Measurements from ENCODE around the gene LTBP3.
A peak's percentile ranks its signal among the peaks of the same experiment; 100 is the strongest.
"Not testable (repeated sequence)": the region's sequence is repeated elsewhere in the genome, so short reads cannot be mapped to it uniquely, and the experiment has no call there.

The LTBP3 gene

DNA sequence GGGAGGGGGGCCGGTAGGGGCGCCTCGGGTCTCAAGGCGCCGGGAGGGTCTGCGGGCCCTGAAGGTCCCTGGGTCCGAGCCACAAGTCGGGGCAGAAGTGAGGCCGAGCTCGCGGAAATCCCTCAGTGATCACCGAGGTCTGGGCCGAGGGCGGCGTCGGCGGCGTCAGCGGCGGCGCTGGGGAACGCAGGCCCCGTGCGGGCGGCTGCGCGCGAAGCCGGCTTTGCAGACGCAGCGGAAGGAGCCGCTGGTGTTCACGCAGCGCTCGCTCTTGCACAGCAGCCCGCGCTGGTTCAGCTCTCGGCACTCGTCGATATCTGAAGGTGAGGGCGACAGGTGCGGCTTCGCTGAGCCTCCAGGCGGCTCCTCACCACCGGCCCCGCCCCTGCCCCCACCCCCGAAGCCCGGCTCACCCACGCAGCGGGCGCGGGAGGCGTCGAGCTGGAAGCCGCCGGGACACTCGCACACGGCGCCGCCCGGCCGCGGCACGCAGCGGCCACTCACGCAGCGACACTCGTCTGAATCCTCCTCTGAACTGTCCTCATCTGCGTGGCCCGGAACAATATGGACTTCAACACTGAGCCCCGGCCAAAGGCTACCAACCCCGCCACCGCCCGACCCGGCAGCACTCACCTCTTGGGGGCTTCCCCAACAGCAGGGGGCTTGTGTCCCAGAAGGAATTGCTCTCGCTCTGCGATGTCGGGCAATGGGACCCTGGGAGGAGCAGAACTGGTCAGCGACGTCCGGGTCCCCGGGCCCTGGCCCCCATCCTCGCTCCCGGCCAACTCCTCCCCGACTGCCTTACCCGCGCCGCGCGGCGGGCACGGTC, 19.0 kb downstream of the LTBP3 start:
- peak overlapping the region; percentile 82 for H3K27ac ChIP-seq
- DNase-seq (ENCODE audit: low read depth, low spot score) = no peak

DNA sequence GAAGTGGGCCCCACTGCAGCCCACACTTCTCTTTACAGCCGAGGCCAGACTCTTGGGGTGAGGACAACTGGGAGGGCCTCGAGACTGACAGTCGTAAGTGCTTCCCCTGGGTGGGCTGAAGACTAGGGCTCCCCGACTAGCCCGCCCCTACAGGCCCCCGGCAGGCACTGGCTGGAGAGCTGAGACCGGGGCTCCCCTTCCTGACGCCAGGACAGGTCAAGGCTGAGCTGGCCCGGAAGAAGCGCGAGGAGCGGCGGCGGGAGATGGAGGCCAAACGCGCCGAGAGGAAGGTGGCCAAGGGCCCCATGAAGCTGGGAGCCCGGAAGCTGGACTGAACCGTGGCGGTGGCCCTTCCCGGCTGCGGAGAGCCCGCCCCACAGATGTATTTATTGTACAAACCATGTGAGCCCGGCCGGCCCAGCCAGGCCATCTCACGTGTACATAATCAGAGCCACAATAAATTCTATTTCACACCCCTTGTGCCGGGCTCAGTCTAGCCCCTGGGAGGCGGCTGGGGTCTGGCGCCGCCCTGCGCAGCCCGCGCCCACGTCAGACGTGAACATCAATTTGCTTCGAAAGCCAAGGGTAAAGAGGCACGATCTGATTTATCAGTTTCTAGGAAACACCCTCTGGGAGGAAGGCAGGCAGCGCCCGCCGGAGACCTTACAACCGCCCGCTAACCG, 19.8 kb downstream of the LTBP3 start:
- no peak overlapping the region for H3K27ac ChIP-seq
- no peak for DNase-seq (ENCODE audit: low read depth, low spot score)

DNA sequence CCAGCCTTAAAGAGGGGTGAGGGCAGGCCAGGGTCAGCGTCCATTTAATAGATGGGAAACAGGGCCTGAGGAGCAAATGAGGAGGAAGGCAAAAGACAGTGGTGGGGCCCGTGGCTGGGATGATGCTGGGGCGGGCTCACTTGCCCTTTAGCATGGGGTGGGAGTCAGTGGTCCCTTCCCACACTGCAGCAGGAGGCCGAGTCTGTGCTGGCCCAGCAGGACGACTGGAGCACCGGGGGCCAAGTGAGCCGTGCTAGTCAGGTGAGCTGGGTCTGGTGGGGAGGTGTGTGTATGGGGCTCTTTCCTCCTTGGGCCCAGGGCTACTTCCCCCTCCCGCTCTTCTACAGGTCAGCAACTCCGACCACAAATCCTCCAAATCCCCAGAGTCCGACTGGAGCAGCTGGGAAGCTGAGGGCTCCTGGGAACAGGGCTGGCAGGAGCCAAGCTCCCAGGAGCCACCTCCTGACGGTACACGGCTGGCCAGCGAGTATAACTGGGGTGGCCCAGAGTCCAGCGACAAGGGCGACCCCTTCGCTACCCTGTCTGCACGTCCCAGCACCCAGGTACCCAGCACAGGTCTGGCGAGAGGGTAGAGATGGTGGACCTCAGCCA, 20.4 kb downstream of the LTBP3 start:
- DNase-seq (ENCODE audit: low read depth, low spot score) = no peak
- H3K27ac ChIP-seq = no peak overlapping the region

DNA sequence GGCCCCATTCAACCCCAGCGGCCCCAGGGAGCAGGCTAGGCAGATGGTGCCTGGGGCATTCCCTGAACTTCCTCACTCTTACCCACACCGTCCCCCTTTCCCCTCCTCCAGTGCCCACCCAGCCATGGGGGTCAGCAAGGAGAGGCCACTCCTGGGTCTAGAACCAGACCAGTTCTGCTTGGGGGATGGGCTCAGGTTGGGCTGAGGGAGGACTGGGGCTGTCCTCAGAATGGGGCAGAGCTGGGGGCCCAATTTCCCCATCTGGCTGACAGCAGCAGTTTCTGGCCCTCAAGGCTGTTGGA, 20.9 kb downstream of the LTBP3 start:
- no peak for DNase-seq (ENCODE audit: low read depth, low spot score)
- no peak overlapping the region for H3K27ac ChIP-seq

DNA sequence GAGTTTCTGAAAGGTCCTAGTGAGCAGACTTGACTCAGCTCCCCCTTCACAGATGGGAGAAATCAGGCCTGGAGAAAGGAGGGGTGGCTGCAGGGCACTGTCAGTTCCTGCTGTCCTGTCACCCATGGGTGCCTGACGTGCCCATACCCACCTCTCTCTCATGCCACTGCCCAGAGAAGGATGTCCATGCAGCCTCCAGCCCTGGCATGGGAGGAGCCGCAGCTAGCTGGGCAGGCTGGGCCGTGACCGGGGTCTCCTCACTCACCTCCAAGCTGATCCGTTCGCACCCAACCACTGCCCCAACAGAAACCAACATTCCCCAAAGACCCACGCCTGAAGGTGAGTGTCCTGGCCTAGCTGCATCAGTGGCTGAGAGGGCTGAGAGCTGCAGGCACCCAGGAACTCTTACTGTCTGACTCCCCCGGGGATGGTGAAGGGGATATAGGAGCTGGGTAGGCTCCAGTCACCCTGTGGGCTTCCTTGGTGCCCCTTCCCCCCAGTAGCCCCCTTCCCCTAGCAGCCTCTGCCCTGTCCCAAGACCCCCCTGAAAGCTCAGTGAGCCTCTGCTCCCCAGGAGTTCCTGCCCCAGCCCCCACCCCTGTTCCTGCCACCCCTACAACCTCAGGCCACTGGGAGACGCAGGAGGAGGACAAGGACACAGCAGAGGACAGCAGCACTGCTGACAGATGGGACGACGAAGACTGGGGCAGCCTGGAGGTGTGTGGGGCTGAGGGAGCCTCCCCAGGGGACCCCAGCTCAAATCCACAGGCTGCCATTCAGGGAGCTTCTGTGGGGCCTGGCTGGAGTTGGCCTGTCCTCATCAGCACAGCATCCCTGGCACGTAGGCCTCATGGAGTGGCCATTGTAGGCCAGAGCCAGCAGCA, 21.5 kb downstream of the LTBP3 start:
- no peak overlapping the region for H3K27ac ChIP-seq
- DNase-seq (ENCODE audit: low read depth, low spot score) = no peak

DNA sequence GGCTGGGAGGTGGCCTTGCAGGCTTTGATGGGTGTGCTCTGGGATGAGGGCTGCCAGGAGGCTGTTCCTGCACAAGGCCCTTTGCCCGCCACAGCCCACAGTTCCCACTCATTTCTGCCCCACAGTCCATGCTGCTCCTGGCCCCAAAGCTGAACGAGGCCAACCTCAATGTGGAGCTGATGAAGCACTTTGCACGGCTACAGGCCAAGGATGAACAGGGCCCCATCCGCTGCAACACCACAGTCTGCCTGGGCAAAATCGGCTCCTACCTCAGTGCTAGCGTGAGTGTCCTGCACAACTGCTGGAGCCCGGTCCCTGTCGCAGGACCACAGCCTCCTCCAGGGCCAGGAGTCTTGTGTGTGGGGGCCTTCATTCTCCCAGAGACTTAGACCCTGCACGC, 23.1 kb downstream of the LTBP3 start:
- no peak for DNase-seq (ENCODE audit: low read depth, low spot score)
- no peak overlapping the region for H3K27ac ChIP-seq

DNA sequence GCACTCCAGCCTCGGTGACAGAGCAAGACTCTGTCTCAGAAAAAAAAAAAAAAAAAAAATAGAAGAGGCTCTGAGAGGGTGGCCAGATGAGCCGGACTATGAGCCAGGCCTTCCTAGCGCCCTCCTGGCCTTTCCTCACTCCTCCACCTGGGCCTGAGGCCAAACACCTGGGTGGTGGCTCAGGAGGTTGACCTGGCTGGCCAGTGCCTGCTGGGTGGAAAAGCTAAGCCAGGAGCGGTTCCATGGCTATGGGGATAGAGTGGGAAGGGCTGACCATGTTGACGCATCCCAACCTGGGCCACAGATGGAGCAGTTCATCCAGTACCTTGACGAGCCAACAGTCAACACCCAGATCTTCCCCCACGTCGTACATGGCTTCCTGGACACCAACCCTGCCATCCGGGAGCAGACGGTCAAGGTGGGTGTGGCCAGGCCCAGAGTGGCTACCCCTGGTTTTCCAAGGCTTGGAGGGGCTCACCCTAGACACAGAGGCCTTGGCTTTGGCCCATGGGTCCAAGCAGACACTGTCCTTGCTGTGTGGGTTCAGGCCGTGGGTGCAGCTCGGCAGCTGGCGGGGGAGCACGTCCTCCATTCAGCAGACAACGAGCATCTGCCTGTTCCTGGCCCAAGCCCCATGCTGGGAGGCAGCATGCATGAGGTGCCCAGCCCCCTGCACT, 25.6 kb downstream of the LTBP3 start:
- H3K27ac ChIP-seq = no peak overlapping the region
- DNase-seq (ENCODE audit: low read depth, low spot score) = no peak

DNA sequence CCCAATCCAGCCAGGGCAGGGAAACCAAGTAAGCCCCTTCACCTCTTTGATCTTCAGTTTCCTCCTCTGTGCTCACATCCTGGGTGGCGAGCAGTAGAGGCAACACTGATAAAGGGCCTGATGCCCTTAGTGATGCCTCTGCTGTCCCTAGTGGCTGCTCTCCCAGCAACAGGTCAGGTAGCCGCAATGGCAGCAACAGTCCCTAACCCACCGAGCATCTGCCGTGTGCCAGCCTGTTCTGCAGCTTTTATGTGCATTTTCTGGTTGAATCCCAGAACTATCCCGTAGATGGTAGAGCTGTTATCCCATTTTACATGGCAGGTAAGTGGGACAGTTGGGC, 28.0 kb downstream of the LTBP3 start:
- H3K27ac ChIP-seq = no peak overlapping the region

DNA sequence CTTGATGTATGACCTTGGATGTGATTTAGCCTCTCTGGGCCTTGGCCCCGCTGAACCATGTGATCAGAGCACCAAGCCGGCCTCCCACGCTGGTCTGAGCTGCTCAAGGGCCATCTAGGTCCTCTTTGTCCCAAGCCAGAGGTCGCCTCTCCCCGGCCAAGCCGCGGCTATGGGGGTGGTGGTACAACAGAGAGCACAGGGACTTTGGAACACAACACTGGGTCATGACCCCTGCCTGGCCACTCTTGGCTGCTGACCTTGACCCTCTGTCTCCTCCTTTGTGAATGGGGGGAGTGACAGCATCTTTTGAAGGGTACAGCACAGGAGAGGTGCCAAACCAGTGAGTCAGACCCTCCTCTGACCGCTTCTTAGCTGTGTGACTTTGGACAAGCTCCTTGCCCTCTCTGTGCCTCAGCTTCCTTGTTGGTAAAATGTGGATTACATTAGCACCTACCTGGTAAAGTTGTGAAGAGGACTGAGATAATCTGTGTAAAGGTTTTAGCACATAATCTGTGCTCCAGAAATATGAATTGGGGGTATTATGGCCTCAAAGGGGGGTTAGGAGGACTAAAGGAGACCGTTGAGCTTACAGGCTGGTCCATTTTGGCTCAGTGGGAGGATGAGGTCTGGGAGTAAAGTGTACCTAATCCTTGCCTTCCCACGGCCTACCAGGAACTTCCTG, 28.5 kb downstream of the LTBP3 start:
- no peak for DNase-seq (ENCODE audit: low read depth, low spot score)
- H3K27ac ChIP-seq = no peak overlapping the region

More for the DNA sequence above, 28.0 kb downstream of the LTBP3 start:
- DNase-seq (ENCODE audit: low read depth, low spot score) = no peak

DNA sequence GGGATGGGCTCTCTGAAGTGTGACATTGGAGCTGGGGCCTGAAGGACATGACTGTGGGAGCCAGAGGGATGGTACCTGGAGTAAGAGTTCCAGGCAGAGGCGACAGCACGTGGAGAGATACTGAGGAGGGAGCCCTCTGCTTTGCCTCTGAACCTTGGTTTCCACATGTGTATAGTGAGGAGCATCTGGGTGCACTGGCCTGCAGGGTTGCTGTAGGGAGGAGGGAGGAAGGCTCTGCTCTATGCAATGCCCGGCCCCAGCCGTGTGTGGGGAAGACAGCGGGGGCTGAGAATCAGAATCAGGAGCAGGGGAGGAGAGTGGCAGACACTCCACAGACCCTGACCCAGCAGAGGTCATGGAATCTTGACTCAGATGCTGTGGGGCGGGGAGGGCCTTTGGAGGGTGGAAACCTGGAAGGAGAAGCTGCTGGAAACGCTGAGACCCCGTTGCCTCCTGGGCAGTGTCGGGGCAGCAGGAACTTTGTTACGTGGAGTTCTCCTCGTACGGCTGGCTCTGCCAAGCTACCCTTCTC, 29.3 kb downstream of the LTBP3 start:
- no peak overlapping the region for H3K27ac ChIP-seq
- DNase-seq (ENCODE audit: low read depth, low spot score) = no peak

DNA sequence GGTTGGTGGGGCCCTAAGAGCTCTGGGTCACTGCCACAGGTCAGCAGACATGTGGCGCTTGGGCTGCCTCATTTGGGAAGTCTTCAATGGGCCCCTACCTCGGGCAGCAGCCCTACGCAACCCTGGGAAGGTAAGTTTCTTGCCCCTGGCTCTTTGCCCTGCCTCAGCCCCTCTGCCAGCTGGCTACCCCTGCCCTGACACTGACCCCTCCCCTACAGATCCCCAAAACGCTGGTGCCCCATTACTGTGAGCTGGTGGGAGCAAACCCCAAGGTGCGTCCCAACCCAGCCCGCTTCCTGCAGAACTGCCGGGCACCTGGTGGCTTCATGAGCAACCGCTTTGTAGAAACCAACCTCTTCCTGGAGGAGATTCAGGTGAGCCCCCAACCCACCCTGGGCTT, 31.4 kb downstream of the LTBP3 start:
- no peak for DNase-seq (ENCODE audit: low read depth, low spot score)
- H3K27ac ChIP-seq = no peak overlapping the region

DNA sequence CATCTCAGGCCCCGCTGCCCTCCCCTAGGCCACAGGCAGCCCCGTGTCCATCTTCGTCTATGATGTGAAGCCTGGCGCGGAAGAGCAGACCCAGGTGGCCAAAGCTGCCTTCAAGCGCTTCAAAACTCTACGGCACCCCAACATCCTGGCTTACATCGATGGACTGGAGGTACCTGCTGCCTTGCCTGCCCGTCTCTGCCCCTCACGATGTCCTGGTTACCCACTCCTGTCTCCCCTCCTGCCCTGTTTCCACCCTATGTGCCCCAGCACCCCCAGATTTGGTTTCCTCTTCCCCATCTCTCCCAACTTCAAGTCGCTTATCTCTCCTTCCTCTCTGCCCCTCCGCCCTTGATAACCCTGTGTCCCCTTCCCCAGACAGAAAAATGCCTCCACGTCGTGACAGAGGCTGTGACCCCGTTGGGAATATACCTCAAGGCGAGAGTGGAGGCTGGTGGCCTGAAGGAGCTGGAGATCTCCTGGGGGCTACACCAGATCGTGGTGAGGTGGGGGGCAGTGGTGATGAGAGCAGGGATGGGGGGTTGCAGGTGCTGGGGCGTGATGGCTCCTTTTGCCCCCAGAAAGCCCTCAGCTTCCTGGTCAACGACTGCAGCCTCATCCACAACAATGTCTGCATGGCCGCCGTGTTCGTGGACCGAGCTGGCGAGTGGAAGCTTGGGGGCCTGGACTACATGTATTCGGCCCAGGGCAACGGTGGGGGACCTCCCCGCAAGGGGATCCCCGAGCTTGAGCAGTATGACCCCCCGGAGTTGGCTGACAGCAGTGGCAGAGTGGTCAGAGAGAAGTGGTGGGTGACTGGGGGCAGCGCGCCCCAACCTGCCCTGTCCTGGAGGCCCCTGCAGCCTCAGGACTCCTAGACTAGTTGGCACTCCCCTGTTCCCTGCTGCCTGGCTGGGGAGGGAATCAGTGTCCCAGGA, 32.3 kb downstream of the LTBP3 start:
- peak overlapping the region; percentile 49 for H3K27ac ChIP-seq
- no peak for DNase-seq (ENCODE audit: low read depth, low spot score)

DNA sequence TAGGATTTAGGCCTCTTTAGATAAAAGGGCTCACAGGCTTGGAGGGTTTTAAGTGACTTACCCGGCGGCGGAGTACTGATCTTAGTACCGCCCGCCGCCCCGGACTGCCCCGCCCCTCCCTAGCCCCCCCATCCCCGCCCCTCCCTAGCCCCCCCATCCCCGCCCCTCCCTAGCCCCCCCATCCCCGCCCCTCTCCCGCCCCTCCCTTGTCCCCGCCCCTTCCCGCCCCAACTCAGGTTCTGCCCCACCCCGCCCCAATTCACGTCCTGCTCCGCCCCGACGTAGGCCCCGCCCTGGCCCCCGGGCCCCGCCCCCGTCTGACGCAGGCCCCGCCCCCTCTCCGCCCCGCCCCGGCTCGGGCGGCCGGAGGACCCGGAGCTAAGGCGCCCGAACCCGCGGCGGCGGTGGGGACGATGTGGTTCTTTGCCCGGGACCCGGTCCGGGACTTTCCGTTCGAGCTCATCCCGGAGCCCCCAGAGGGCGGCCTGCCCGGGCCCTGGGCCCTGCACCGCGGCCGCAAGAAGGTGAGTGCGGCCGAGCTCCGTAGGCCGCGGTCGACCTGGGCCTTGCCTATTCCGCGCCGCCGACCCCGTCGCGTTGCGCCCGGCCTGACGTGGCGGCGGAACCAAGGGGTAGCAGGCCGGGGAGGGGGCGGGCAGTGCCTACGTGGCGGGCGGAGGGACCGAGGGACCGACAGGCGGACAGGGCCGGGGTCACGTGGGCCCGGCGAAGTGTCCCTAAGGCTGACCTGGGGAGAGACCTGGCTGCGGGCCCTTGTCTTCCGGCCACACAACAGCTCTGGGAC, 33.2 kb downstream of the LTBP3 start, which contains the start of gene SCYL1:
Gene SCYL1, plus strand, starts transcription at position 343 of the 805 bp plus-strand sequence. Its CDS starts 71 bp downstream, at position 414.
- peak within 1 kb of the TSS; percentile 49 for H3K27ac ChIP-seq
- DNase-seq (ENCODE audit: low read depth, low spot score) = no peak

DNA sequence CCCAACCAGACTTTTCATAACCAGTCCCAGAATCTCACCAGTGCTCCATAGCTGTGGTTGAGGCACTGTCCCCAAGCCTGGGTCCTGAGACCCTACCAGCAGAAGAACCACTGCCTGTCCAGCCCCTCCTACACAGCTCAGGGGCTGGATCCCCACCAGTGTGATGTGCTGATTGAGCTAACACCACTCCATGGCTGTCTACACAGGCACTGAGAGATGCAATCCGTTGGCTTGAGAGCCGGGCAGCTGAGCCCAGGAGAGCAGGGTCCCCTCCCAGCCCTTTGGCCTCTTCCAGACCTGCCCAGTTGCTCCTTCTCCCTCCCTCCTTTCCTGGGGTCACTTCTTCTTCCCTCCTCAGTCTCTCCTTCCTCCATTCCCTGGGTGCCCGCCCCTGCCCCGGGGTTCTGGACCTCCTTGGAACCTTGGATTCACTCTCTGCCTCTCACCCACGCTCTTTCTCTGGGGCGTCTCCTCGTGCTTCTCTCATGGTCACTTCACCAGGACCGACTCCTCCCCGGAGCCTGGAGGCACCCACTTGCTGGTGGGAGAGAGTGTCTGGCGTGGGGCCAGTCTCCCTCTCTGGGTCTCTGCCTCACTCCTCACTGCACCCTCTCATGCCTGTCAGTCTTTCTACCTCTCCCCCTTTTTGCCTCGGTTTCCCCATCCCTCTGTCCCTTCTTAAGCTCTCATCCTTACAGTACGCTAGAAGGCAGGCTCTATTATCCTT, 34.0 kb downstream of the LTBP3 start:
- no peak overlapping the region for H3K27ac ChIP-seq
- no peak for DNase-seq (ENCODE audit: low read depth, low spot score)

DNA sequence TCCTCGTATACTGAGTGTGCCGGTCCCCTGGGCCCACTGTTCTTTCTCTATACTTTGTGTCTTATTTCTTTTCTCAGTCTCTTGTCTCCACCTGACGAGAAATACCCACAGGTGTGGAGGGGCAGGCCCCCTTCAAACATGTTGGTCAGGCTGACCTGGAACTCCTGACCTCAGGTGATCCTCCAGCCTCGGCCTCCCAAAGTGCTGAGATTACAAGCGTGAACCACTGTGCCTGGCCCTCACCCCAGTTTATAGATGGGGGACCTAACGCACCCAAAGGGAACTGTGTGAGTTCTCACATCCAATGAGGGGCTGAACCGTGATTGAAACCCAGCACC, 34.6 kb downstream of the LTBP3 start:
- DNase-seq (ENCODE audit: low read depth, low spot score); H3K27ac ChIP-seq: not testable (repeated sequence)

DNA sequence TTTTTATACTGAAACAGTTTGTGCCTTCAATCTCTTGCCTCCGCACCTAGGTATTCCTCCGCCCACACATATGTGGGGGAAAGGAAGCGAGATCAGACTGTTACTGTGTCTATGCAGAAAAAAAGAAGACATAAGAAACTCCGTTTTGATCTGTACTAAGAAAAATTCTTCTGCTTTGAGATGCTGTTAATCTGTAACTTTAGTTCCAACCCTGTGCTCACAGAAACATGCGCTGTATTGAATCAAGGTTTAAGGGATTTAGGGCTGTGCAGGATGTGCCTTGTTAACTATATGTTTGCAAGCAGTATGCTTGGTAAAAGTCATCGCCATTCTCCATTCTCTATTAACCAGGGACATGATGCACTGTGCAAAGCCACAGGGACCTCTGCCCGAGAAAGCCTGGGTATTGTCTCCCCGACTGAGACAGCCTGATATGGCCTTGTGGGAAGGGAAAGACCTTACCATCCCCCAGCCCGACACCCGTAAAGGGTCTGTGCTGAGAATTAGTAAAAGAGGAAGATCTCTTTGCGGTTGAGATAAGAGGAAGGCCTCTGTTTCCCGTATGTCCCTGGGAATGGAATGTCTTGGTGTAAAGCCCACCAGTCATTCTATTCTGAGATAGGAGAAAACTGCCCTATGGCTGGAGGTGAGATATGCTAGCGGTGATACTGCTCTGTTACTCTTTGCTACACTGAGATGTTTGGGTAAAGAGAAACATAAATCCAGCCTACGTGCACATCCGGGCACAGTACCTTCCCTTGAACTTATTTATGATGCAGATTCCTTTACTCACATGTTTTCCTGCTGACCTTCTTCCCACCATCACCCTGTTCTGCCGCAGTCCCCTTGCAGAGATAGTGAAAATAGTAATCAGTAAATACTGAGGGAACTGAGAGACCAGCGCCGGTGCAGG, 35.2 kb downstream of the LTBP3 start:
- not testable (repeated sequence) for H3K27ac ChIP-seq; DNase-seq (ENCODE audit: low read depth, low spot score)

Data from epithelial cell of prostate (primary cell).